ENCODE results near the gene BAD.
A peak's percentile ranks its signal among the peaks of the same experiment; 100 is the strongest.

DNA sequence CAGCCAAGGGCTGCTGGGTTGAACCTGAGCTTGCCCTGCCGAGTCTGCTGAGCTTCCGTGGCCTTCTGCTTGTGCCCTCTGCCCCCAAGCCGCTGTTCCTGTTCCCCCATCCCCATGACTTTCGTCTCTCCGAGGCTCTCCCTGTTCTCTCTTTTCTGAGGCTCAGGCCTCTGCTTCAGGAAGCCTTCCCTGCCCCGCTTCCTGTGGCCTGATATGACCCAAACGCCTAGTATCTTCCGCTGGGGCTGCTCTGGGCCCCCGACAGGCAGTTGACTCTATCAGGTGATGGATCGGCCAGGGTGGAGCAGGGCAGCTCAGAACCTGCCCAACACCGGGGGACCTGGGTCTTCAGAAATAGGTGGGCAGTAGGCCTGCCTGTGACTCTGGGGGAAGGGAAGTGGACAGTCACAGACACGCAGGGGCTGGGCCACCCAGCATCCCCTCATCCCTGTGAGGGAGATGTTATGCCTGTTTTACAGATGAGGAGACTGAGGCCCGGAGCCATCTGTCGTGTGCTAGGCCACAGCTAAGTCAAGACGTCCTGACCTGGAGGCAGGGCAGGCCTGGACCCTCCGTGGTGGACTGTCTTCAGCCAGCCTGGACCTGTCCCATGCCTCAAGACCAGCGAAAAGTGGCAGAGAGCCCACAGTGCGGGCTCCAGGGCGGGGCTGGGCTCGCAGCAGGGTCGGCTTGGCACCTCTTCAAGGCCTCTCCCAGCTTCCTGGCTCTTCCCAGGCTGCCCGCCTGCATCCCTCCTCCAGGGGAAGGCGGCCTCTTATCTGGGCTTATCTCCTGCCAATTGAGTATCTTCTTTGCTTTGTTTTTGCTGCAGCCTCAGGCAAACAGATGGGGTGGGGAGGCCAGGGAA, 16.2 kb downstream of the BAD start:
- TF ChIP-seq, protein P1, sequence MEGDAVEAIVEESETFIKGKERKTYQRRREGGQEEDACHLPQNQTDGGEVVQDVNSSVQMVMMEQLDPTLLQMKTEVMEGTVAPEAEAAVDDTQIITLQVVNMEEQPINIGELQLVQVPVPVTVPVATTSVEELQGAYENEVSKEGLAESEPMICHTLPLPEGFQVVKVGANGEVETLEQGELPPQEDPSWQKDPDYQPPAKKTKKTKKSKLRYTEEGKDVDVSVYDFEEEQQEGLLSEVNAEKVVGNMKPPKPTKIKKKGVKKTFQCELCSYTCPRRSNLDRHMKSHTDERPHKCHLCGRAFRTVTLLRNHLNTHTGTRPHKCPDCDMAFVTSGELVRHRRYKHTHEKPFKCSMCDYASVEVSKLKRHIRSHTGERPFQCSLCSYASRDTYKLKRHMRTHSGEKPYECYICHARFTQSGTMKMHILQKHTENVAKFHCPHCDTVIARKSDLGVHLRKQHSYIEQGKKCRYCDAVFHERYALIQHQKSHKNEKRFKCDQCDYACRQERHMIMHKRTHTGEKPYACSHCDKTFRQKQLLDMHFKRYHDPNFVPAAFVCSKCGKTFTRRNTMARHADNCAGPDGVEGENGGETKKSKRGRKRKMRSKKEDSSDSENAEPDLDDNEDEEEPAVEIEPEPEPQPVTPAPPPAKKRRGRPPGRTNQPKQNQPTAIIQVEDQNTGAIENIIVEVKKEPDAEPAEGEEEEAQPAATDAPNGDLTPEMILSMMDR (IDR thresholded peaks at IDR 0.05; ENCODE audit: low read depth, low read length), result no peak
- TF ChIP-seq POLR2A (IDR thresholded peaks at IDR 0.05; ENCODE audit: extremely low read depth, insufficient read length), result peak; percentile 9
- no peak for TF ChIP-seq MYC (IDR thresholded peaks at IDR 0.05; ENCODE audit: low read depth, low read length)
